GM18951 (cell line): ENCODE data around the gene ISLR2.

Experiments used
- POLR2A ChIP-seq: IDR thresholded peaks from 4 replicates; pipeline ENCODE4 v1.6.1; 2011; ENCODE audit warnings: mild to moderate bottlenecking; ENCODE audit not compliant: insufficient read length, insufficient read depth; ENCODE audit errors: extremely low read depth
- in situ Hi-C: fragments of 300-500 bp; cut with MboI; formaldehyde crosslinking; loops from one replicate; pipeline ENCODE4 v1.12.0; 2022; ENCODE audit warnings: low sequenced_read_pairs, mixed read lengths, inconsistent platforms; ENCODE audit not compliant: unreplicated experiment

The ISLR2 gene

DNA sequence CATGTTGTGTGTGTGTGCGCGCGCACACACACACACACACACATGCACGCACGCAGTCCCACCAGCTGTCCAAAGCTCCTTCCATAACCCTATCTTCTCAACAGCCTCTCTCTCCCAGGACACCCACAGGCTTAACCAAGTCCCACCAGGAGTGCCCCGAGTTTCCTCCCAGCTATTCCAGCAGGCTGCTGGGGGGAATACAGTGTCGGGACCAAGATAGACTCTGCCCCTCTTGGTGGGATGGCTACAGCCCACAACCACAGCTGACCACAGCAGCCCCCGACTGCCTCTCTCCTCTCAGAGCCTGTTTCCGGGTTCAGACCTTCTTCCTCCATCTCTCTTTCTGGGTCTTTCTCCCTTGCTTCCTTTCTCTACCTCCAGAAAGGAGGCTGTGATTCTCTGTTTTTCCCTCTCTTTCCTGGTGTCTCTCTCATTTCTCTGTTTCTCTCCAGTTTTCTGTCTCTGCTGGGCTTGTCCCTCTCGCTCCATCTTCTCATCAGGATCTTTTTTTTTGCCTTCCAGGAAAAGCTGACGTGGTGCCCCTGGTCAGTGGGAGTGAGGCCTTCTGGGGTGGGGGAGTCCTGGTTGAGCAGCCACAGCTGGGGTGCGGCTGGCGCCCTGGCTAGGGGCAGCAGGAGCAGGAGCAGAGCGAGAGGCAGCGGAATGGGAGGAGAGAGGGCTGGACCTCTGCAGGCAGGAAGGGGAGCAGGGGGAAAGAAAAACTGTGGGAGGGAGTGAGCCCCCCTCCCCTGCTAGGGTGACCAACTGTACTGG lies 39.9 kb downstream of the ISLR2 start:
- in situ Hi-C loops: no loop called here
- no peak for TF ChIP-seq POLR2A

DNA sequence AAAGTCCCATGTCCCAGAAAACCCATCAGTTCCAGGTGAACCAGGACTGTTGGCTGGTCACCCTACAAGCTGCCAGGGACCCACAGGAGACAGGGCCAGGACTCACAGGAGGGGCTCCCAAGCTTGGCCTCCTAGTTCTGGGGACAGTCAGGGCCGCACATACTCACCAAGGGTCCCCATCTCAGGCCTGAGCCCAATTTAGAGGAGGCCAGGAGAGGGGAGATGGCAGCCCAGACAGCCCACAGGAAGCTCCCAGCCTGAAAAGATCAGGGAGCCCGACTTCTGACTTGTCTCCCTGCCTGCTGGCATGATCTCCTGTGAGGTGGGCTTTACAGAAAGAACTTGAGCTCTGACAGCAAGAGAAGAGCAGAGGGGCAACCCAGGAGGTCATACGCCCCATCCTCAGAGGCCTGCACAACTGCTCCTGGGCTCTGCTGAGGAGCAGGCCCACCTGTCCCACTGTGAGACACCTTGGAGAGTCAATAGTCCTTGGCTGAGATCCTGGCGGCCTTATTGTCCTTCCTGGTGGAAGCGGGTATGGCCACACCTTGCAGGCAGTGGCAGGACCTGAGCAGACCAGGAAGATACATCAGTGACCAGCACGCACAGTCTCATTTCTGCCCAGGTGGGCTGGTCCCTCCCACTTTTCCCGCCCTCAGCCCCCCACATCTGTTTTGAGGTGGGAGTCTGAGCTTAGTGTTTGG lies 40.6 kb downstream of the ISLR2 start:
- in situ Hi-C loops: no loop called here
- TF ChIP-seq POLR2A: no peak

DNA sequence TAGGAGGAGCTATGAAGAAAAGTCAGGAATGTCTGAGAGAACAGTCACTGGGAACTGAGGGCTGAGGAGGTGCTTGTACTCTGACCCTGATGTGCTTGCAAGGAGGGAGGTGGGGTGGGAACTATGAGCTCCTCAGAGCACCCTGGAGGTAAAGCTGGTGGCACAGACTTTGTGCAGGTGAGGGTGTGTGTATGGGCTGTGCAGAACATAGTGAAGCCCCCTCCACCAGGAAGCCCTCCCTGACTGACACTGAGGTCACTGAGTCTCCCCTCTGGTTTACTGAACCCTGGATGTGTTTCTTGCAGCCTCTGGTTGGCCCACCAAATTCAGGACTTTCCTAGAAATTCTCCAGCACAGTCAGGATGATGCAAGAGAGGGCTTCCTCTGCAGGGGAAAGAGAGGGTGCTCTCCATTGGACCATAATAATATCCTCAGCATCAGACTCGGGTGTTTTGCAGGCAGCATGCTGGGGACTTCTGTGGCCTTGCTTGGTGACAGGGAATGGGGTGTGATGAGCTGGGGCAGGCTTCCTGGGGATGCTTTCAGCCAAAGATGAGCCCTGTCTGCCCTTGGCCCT lies 41.7 kb downstream of the ISLR2 start:
- no peak for TF ChIP-seq POLR2A
- in situ Hi-C loops: no loop called here

DNA sequence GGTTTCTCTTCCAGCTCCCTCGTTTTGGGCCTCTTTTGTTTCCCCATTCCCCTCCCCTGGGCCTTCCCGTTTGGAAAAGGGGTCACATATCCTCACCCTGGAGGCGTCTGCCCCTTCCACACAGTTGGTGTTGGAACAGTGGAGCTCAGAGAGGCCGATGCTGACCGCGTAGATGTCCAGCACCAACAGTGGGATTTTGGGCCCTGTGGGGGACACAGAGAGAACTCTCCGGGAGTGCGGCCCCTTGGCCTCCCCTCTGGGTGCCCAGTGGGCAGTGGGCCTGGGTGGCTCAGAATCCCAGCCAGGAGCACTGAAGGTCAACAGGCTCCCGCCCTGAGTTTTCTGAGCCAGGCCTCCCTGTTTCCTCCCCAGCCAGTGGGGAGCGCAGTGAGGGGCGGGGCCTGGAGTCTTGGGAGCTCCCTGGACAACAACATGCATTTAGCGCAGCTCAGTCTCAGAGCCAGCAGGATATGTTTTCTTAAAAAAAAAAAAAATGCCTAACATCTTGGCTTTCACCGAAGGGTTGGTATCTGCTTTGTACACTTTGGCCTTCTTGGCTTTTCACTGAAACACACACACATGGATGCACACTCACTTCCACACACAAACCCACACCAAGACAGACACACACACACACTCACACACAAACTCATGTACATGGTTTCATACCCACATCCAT lies 42.5 kb downstream of the ISLR2 start:
- in situ Hi-C loops: no loop called here
- no peak for TF ChIP-seq POLR2A

DNA sequence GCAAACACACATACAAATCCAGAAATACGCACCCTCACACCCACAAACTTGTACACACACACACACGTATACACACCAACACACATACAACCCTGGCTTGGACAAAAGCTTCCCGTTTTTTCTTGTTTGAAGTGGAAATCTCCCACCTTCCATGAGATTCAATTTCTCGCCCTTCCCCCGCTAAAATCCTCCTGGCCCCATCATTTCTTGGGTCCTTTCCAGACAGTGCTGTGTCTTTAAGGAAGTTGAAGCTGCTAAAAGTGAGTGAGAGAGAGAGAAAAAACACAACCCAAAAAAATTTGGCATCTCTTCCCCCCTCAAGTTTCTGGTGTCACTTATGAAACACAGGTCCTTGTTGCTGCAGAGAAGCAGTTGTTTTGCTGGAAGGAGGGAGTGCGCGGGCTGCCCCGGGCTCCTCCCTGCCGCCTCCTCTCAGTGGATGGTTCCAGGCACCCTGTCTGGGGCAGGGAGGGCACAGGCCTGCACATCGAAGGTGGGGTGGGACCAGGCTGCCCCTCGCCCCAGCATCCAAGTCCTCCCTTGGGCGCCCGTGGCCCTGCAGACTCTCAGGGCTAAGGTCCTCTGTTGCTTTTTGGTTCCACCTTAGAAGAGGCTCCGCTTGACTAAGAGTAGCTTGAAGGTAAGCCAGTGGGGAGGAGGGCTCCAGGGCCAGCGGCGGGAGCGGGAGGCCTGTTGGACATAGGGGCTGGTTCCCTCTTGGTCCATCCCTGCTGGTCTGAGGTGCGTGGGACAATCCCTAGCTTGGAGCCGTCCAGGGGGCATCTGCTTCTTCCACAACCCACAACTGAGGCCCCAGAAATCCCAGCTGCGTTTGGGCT lies 43.2 kb downstream of the ISLR2 start, which contains the start of gene ISLR:
Gene ISLR (plus strand): TSS at position 331 of the 839 bp plus-strand sequence. CDS start 1,149 bp downstream, outside the sequence.
- in situ Hi-C loops: no loop called here
- no peak for TF ChIP-seq POLR2A

DNA sequence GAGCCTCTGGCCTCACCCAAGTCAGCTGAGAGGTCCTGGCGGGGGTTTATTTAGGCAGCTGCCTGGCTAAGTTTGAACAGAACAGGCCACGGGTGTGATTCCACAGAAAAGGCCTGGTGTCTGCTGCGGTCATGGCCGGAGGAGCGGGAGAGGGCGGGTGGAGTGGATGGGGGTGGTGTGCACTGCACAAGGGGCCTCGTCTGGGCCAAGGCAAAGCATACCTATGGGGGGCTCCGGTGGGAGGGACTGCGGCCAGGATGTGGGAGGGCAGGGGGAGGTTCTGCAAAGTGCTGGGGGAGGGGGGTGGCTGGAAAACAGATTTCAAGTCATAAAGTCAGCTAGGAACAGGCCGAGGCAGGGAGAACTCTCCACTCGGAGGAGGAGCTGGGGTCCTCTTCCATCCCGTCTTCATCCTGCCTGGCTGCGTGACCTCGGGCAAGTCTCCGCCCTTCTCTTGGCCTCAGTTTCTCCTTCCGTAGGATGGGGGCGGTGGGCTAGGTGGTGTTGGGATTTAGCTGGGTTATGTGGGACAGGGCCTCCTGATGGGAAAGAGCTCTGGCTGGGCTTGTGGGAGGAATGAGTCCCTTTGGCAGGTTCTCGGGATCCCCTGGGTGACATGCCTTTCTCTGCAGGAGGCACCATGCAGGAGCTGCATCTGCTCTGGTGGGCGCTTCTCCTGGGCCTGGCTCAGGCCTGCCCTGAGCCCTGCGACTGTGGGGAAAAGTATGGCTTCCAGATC lies 44.0 kb downstream of the ISLR2 start:
- in situ Hi-C loops: no loop called here
- TF ChIP-seq POLR2A: no peak

DNA sequence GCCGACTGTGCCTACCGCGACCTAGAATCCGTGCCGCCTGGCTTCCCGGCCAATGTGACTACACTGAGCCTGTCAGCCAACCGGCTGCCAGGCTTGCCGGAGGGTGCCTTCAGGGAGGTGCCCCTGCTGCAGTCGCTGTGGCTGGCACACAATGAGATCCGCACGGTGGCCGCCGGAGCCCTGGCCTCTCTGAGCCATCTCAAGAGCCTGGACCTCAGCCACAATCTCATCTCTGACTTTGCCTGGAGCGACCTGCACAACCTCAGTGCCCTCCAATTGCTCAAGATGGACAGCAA lies 44.5 kb downstream of the ISLR2 start:
- in situ Hi-C loops: no loop called here
- no peak for TF ChIP-seq POLR2A

DNA sequence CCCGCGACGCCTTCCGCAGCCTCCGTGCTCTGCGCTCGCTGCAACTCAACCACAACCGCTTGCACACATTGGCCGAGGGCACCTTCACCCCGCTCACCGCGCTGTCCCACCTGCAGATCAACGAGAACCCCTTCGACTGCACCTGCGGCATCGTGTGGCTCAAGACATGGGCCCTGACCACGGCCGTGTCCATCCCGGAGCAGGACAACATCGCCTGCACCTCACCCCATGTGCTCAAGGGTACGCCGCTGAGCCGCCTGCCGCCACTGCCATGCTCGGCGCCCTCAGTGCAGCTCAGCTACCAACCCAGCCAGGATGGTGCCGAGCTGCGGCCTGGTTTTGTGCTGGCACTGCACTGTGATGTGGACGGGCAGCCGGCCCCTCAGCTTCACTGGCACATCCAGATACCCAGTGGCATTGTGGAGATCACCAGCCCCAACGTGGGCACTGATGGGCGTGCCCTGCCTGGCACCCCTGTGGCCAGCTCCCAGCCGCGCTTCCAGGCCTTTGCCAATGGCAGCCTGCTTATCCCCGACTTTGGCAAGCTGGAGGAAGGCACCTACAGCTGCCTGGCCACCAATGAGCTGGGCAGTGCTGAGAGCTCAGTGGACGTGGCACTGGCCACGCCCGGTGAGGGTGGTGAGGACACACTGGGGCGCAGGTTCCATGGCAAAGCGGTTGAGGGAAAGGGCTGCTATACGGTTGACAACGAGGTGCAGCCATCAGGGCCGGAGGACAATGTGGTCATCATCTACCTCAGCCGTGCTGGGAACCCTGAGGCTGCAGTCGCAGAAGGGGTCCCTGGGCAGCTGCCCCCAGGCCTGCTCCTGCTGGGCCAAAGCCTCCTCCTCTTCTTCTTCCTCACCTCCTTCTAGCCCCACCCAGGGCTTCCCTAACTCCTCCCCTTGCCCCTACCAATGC lies 45.1 kb downstream of the ISLR2 start:
- TF ChIP-seq POLR2A: no peak
- in situ Hi-C loops: no loop called here

DNA sequence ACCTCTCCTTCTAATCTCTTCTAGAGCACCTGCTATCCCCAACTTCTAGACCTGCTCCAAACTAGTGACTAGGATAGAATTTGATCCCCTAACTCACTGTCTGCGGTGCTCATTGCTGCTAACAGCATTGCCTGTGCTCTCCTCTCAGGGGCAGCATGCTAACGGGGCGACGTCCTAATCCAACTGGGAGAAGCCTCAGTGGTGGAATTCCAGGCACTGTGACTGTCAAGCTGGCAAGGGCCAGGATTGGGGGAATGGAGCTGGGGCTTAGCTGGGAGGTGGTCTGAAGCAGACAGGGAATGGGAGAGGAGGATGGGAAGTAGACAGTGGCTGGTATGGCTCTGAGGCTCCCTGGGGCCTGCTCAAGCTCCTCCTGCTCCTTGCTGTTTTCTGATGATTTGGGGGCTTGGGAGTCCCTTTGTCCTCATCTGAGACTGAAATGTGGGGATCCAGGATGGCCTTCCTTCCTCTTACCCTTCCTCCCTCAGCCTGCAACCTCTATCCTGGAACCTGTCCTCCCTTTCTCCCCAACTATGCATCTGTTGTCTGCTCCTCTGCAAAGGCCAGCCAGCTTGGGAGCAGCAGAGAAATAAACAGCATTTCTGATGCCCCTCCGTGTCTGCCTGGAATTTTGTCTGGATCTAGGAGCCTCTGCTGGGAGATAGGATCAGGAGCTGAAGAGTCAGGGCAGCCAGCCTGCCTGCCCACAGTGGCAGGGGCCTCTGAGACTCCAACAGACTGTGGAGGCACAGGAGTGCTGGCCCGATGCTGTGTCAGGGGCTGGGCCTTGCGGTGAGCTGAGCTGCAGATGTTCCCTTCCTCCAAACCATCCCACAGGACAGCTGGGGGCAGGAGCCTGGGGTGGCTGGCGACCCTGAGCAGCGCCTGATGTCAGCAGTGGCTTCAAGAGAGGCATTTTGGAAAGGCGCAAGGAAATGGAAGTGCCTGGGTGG lies 46.2 kb downstream of the ISLR2 start:
- in situ Hi-C loops: no loop called here
- TF ChIP-seq POLR2A: no peak
